Measurements from ENCODE around the gene UGT1A1. TPM values are rescaled to one million over a fixed set of nuclear protein-coding genes. Genes with fewer than 3 reads are reported as not detected.
"Not testable (repeated sequence)": the region's sequence is repeated elsewhere in the genome, so short reads cannot be mapped to it uniquely, and the experiment has no call there.

UGT1A1 gene
- polyA plus RNA-seq (2013, experiment 1 of 2; ENCODE audit: insufficient read length) = 0.04 TPM
- not detected for polyA plus RNA-seq (2013, experiment 2 of 2; ENCODE audit: insufficient read length)

DNA sequence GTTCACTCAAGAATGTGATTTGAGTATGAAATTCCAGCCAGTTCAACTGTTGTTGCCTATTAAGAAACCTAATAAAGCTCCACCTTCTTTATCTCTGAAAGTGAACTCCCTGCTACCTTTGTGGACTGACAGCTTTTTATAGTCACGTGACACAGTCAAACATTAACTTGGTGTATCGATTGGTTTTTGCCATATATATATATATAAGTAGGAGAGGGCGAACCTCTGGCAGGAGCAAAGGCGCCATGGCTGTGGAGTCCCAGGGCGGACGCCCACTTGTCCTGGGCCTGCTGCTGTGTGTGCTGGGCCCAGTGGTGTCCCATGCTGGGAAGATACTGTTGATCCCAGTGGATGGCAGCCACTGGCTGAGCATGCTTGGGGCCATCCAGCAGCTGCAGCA, at the start of gene UGT1A1:
UGT1A1 (plus strand) TSS at position 228 of the 400 bp plus-strand sequence; CDS start at position 246, 18 bp downstream.
- no peak for DNase-seq

- peak; percentile 72 for DNase-seq
Measured at GRCh38 chr2:233711312-233712008, 48.6 kb upstream of the UGT1A1 start.

- no peak for DNase-seq
Measured at GRCh38 chr2:233712611-233713261, 47.3 kb upstream of the UGT1A1 start, which contains the start of gene UGT1A5. Gene UGT1A5, plus strand, starts transcription at chr2:233712907. Its CDS starts 85 bp downstream, at chr2:233712992.

DNA sequence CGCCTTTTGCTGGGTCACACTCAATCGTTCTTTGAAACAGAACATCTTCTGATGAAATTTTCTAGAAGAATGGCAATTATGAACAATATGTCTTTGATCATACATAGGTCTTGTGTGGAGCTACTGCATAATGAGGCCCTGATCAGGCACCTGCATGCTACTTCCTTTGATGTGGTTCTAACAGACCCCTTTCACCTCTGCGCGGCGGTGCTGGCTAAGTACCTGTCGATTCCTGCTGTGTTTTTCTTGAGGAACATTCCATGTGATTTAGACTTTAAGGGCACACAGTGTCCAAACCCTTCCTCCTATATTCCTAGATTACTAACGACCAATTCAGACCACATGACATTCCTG, 46.8 kb upstream of the UGT1A1 start:
- no peak for DNase-seq

DNA sequence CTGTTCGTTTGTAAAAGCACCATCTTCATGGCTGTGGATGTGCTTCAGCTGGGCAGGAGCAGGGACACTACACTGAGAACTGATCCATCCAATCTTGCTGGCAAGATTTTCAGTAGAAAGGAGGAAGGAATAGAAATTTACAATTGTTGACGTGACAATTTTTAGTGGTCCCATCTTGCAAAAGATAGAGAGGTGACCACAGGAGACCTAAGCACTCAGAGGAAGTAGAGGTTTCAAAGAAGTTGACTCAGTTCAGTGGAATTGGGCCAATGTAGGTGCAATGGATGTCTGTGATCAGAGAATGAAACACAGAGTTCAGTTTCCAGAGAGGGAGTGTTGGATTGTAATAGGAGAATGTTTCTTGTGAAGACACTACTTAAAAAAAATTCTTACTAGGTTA, 45.9 kb upstream of the UGT1A1 start:
- no peak for DNase-seq

GRCh38 chr2:233718552-233718951, 41.5 kb upstream of the UGT1A1 start, which contains the start of gene UGT1A4:
Gene UGT1A4, plus strand, starts transcription at chr2:233718736. Its CDS starts 85 bp downstream, at chr2:233718821.
- no peak for DNase-seq

GRCh38 chr2:233728723-233729301, 31.3 kb upstream of the UGT1A1 start, which contains the start of gene UGT1A3:
Gene UGT1A3, plus strand, starts transcription at chr2:233729042. Its CDS starts 85 bp downstream, at chr2:233729127.
- DNase-seq = no peak

DNA sequence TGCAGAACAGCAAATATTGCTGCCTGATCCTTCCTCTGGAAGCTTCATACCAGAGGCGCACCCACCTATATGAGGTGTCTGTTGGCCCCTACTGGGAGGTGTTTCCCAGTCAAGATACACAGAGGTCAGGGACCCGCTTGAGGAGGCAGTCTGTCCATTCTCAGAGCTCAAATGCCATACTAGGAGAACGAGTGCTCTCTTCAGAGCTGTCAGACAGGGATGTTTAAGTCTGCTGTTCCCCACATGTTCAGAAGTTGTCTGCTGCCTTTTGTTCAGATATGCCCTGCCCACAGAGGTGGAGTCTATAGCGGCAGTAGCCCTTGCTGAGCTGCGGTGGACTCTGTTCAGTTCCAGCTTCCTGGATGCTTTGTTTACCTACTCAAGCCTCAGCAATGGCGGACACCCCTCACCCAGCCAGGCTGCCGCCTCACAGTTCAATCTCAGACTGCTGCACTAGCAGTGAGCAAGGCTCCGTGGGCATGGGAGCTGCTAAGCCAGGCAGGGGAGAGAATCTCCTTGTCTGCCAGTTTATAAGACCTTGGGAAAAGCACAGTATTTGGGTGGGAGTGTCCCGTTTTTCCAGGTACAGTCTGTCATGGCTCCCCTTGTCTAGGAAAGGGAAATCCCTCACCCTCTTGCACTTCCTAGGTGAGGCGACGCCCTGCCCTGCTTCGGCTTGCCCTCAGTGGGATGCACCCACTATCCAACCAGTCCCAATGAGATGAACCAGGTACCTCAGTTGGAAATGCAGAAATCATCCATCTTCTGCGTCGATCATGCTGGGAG, 23.0 kb upstream of the UGT1A1 start:
- not testable (repeated sequence) for DNase-seq

GRCh38 chr2:233740870-233741269, 19.2 kb upstream of the UGT1A1 start:
- no peak for DNase-seq

DNA sequence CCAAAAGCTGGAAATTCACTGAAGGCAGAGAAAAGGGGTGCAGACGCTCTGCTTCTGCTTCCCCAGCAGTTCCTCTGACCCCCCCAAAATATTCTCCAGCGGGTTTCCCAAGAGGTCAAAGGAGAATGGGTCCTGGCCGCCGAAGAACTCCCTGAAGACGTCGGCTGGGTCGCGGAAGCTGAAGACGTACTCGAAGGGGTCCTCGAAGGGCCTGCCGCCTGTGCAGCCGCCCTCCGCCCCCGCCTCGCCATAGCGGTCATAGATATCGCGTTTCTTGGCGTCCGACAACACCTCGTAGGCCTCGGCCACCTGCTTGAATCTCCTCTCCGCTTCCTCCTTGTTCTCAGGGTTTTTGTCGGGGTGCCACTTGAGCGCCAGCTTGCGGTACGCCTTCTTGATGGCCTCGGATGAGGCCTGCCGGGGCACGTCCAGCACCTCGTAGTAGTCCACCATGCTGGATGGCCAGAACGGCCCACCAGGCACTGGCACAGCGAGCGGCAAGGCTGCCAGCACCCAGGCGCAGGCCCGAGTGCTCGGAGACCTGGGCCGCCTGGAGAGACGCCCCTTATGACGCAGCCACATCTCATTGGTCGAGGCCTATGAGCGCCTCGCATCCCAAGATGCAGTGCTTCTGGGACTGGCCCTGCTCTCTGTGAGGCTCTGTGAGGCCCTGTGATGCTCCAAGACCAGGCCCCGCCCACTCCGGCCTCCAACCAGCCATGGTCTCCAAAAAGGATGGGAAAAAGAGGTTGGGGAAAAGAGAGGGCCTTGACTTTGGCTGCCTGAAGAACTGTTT, 16.4 kb upstream of the UGT1A1 start:
- no peak for DNase-seq

DNA sequence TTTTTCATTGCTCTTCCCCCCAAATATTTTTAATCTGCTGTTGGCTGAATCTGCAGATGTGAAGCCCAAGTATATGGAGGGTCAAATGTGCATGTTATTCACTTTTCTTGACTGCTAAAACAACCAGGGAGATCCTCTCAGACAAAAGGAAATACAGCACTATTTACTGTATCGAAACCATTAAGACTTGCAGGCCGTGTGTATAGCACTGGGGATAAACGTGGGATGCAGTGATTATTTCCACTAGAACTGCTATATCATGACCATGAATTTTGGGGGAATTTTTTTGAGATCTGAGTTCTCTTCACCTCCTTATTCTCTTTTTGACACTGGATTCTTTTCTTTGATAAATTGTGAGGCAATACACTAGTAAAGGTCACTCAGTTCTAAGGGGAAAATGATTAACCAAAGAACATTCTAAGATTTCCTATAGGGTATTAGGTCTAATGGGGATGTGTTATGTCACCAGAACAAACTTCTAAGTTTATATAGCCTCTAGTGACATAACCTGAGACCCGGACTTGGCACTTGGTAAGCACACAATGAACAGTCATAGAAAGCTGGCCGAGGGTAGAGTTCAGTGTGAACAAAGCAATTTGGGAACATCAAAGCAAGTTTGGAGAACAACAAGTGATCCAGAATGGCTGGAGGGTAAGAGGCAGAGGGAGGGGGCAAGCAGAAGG, 14.9 kb upstream of the UGT1A1 start:
- no peak for DNase-seq

DNA sequence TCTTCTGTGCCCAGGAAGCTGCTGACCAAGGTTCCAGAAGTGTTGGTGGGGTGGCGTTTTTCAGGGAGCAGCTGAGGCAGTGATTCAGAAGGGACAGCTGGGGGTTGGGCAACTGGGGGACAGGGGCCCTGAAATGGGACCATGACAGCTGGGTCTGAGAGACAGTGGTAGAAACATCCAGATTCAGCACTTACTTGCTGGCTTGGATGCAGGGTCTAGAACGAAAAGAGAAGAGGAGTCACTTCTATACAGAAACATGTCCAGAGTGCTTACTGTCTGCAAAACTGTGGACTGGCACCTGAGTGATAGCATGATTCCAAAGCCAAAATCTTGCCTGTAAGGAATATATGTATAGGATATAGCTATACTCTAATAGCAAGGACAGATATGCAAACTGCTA, 14.2 kb upstream of the UGT1A1 start:
- DNase-seq = not testable (repeated sequence)

DNA sequence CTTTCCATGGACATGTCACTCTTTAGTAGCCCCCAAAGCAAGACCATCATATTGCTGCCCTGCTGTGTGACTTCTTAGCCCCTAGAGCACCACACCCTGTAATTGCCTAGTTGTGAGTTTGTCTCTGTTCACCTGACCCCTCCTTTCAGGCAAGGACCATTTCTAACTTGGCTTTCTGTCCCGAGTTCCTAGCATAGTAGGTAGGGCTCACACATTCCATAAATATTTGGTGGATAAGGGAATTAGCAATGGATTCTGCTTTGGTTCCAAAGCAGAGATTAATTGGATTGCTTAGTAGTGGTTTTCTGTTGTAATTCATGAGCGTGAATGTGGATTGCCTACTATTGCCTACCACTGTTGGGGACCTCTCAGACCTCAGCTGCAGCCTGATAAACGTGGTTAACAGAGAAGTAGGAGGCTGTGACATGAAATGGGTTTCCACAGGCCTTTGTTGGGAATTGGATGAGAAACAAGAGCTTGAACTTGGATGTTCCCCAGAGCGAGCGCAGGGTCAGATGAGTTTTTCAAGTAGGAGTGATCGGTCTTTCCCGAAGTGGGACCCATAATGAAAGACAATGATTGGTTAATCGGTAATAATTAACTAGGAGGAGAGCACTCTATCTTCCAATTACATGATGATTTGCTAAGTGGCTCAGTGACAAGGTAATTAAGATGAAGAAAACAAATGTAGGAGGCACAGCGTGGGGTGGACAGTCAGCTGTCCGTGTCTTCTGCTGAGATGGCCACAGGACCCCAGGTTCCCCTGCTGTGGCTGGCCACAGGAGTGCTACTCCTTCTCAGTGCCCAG, 13.4 kb upstream of the UGT1A1 start:
- DNase-seq = no peak

- DNase-seq = no peak
Measured at GRCh38 chr2:233747283-233747544, 12.9 kb upstream of the UGT1A1 start.

GRCh38 chr2:233750689-233751088, 9.4 kb upstream of the UGT1A1 start:
- not testable (repeated sequence) for DNase-seq

DNA sequence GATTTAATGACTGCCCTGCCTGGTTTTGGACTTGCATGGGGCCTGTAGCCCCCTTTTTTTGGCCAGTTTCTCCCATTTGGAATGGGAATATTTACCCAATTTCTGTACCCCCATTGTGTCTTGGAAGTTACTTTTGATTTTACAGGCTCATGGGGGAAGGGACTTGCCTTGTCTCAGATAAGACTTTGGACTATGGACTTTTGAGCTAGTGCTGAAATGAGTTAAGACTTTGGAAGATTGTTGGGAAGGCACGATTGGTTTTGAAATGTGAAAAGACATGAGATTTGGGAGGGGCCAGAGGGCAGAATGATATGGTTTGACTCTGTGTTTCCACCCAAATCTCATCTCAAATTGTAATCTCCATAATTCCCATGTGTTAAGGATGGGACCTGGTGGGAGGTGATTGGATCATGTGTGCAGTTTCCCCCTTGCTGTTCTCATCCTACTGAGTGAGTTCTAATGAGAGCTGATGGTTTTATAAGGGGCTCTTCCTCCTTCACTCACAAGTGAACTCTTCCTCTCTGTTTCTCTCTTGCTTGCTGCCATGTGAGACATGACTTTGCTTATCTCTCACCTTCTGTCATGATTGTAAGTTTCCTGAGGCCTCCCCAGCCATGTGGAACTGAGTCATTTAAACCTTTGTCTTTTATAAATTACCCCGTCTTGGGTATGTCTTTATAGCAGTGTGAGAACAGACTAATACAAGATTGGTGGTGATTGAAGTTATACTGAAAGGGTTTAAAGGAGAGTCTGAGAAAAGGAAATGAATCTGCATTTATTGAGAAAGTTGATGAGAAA, 8.7 kb upstream of the UGT1A1 start:
- DNase-seq = not testable (repeated sequence)

DNA sequence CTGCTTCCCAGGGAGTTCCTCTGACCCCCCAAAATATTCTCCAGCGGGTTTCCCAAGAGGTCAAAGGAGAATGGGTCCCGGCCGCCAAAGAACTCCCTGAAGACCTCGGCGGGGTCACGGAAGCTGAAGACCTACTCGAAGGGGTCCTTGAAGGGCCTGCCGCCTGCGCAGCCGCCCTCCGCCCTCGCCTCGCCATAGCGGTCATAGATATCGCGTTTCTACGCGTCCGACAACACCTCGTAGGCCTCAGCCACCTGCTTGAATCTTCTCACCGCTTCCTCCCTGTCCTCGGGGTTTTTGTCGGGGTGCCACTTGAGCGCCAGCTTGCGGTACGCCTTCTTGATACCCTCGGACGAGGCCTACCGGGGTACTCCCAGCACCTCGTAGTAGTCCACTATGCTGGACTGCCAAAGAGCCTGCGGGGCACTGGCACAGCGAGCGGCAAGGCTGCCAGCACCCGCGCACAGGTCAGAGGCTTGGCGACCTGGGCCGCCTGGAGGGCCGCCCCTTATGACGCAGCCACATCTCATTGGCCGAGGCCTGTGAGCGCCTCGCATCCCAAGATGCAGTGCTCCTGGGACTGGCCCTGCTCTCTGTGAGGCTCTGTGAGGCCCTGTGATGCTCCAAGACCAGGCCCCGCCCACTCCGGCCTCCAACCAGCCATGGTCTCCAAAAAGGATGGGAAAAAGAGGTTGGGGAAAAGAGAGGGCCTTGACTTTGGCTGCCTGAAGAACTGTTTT, 5.0 kb upstream of the UGT1A1 start:
- no peak for DNase-seq

DNA sequence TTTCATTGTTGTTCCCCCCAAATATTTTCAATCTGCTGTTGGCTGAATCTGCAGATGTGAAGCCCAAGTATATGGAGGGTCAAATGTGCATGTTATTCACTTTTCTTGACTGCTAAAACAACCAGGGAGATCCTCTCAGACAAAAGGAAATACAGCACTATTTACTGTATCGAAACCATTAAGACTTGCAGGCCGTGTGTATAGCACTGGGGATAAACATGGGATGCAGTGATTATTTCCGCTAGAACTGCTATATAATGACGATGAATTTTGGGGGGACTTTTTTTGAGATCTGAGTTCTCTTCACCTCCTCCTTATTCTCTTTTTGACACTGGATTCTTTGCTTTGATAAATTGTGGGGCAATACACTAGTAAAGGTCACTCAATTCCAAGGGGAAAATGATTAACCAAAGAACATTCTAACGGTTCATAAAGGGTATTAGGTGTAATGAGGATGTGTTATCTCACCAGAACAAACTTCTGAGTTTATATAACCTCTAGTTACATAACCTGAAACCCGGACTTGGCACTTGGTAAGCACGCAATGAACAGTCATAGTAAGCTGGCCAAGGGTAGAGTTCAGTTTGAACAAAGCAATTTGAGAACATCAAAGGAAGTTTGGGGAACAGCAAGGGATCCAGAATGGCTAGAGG, 3.5 kb upstream of the UGT1A1 start:
- no peak for DNase-seq
